SK-N-SH treated with all-trans-retinoic acid at 6 μM for 48 hours (cell line): ENCODE results near the gene SPATA33.

Source experiments
- CREB5 ChIP-seq: fragments of 250-450 bp; sonication (Bioruptor Pico); IDR thresholded peaks from 2 replicates; pipeline ENCODE4 v1.5.1; 2020; ENCODE audit warnings: low read depth, mild to moderate bottlenecking, moderate library complexity
- CSDC2 ChIP-seq: fragments of 250-450 bp; sonication (Bioruptor Pico); IDR thresholded peaks from 2 replicates; pipeline ENCODE4 v1.5.0; 2020; ENCODE audit warnings: mild to moderate bottlenecking, moderate library complexity
- ESRRG ChIP-seq: fragments of 250-450 bp; sonication (Bioruptor Pico); IDR thresholded peaks from 2 replicates; pipeline ENCODE4 v1.6.1; 2021; ENCODE audit warnings: mild to moderate bottlenecking
- ISL1 ChIP-seq: fragments of 250-450 bp; sonication (Bioruptor Pico); IDR thresholded peaks from 2 replicates; pipeline ENCODE4 v2.1.2; 2022; ENCODE audit warnings: mild to moderate bottlenecking, moderate library complexity
- PATZ1 ChIP-seq: fragments of 250-450 bp; sonication (Bioruptor Pico); IDR thresholded peaks from 2 replicates; pipeline ENCODE4 v1.8.0; 2020; ENCODE audit warnings: mild to moderate bottlenecking, moderate library complexity, borderline replicate concordance
- RARB ChIP-seq: fragments of 250-450 bp; sonication (Bioruptor Pico); IDR thresholded peaks from 2 replicates; pipeline ENCODE4 v1.8.0; 2021; ENCODE audit warnings: mild to moderate bottlenecking, moderate library complexity
- TCF4 ChIP-seq: fragments of 250-450 bp; sonication (Bioruptor Pico); IDR thresholded peaks from 2 replicates; pipeline ENCODE4 v1.8.0; 2021; ENCODE audit warnings: mild to moderate bottlenecking, moderate library complexity, borderline replicate concordance
- TSHZ2 ChIP-seq: fragments of 250-450 bp; sonication (Bioruptor Pico); IDR thresholded peaks from 2 replicates; pipeline ENCODE4 v1.5.0; 2020; ENCODE audit warnings: mild to moderate bottlenecking, moderate library complexity
- ZC3H10 ChIP-seq: fragments of 250-450 bp; sonication (Bioruptor Pico); IDR thresholded peaks from 2 replicates; pipeline ENCODE4 v1.5.1; 2021; ENCODE audit warnings: mild to moderate bottlenecking, moderate library complexity
- ZFP3 ChIP-seq: fragments of 250-450 bp; sonication (Bioruptor Pico); IDR thresholded peaks from 2 replicates; pipeline ENCODE4 v1.5.0; 2020; ENCODE audit warnings: mild to moderate bottlenecking, moderate library complexity
- ZFP30 ChIP-seq: fragments of 450-650 bp; formaldehyde crosslinking; IDR thresholded peaks from 2 replicates; pipeline ENCODE4 v1.5.0; 2022; ENCODE audit warnings: mild to moderate bottlenecking, moderate library complexity
- ZNF8 ChIP-seq: fragments of 450-650 bp; formaldehyde crosslinking; IDR thresholded peaks from 2 replicates; pipeline ENCODE4 v1.5.0; 2020; ENCODE audit warnings: mild to moderate bottlenecking, moderate library complexity

GRCh38 chr16:89656435-89657121 is 1.1 kb upstream of the SPATA33 start:
- TF ChIP-seq ZFP30 (CRISPR knock-in tag) (no peak), ISL1 (CRISPR knock-in tag) (no peak), TCF4 (CRISPR knock-in tag) (no peak), RARB (CRISPR knock-in tag) (no peak), ZC3H10 (no peak), PATZ1 (CRISPR knock-in tag) (no peak), ZFP3 (CRISPR knock-in tag) (no peak), TSHZ2 (no peak), ZNF8 (CRISPR knock-in tag) (no peak), CREB5 (no peak), ESRRG (CRISPR knock-in tag) (no peak), CSDC2 (CRISPR knock-in tag) (no peak)
